H9 (cell line): ENCODE data around the gene HIBCH. TPM values are rescaled to one million over a fixed set of nuclear protein-coding genes. Genes with fewer than 3 reads are reported as not detected.

Experiments used
- DNase-seq: peaks from one replicate; pipeline ENCODE4 v3.0.0-alpha.2; 2017
- H2AFZ ChIP-seq: one replicate; pipeline ENCODE4 v1.6.1; 2013; ENCODE audit warnings: mild to moderate bottlenecking, low read length, control low read depth, moderate library complexity
- H2AK5ac ChIP-seq: 2 replicates; pipeline ENCODE4 v1.6.1; 2013; ENCODE audit warnings: low read length, control low read depth, mixed read lengths; ENCODE audit not compliant: insufficient read length
- H2BK120ac ChIP-seq: one replicate; pipeline ENCODE4 v1.6.1; 2013; ENCODE audit warnings: low read depth, mild to moderate bottlenecking, low read length, control low read depth, inconsistent platforms; ENCODE audit not compliant: poor library complexity, severe bottlenecking
- H2BK12ac ChIP-seq: 2 replicates; pipeline ENCODE4 v1.6.1; 2013; ENCODE audit warnings: low read length, control low read depth, mixed read lengths, low read depth; ENCODE audit not compliant: insufficient read length
- H2BK15ac ChIP-seq: 2 replicates; pipeline ENCODE4 v1.6.1; 2013; ENCODE audit warnings: low read depth, low read length, control low read depth
- H2BK20ac ChIP-seq: one replicate; pipeline ENCODE4 v1.6.1; 2013; ENCODE audit warnings: low read depth, mild to moderate bottlenecking, low read length, control low read depth, inconsistent platforms; ENCODE audit not compliant: poor library complexity, severe bottlenecking
- H2BK5ac ChIP-seq: 2 replicates; pipeline ENCODE4 v1.6.1; 2013; ENCODE audit warnings: low read length, control low read depth, mixed read lengths; ENCODE audit not compliant: insufficient read length
- H3K14ac ChIP-seq: 2 replicates; pipeline ENCODE4 v1.6.1; 2013; ENCODE audit warnings: low read length, control low read depth; ENCODE audit not compliant: insufficient read depth
- H3K18ac ChIP-seq: 2 replicates; pipeline ENCODE4 v1.6.1; 2013; ENCODE audit warnings: low read depth, mild to moderate bottlenecking, mixed read lengths, low read length, control low read depth; ENCODE audit not compliant: insufficient read length
- H3K23ac ChIP-seq: 2 replicates; pipeline ENCODE4 v1.6.1; 2013; ENCODE audit warnings: low read length, control low read depth, mixed read lengths, low read depth; ENCODE audit not compliant: insufficient read length
- H3K23me2 ChIP-seq: 2 replicates; pipeline ENCODE4 v1.6.1; 2013; ENCODE audit warnings: low read depth, mild to moderate bottlenecking, mixed read lengths, low read length, control low read depth; ENCODE audit not compliant: insufficient read length, poor library complexity, severe bottlenecking
- H3K27ac ChIP-seq: 2 replicates; pipeline ENCODE4 v1.5.1; 2013; ENCODE audit warnings: low read length, control low read depth, mixed read lengths, low read depth; ENCODE audit not compliant: insufficient read length
- H3K27me3 ChIP-seq: 2 replicates; pipeline ENCODE4 v1.6.1; 2013; ENCODE audit warnings: low read length, control low read depth, inconsistent platforms; ENCODE audit not compliant: insufficient read depth
- H3K4ac ChIP-seq: 2 replicates; pipeline ENCODE4 v1.6.1; 2013; ENCODE audit warnings: low read depth, mild to moderate bottlenecking, control low read depth, inconsistent platforms, low read length, moderate library complexity
- H3K4me1 ChIP-seq: 2 replicates; pipeline ENCODE4 v1.6.1; 2013; ENCODE audit warnings: low read length, control low read depth, inconsistent platforms; ENCODE audit not compliant: insufficient read depth
- H3K4me2 ChIP-seq: 2 replicates; pipeline ENCODE4 v1.6.1; 2013; ENCODE audit warnings: low read length, control low read depth, mixed read lengths; ENCODE audit not compliant: insufficient read length, insufficient read depth
- H3K56ac ChIP-seq: 2 replicates; pipeline ENCODE4 v1.6.1; 2013; ENCODE audit warnings: low read depth, mild to moderate bottlenecking, mixed read lengths, low read length, control low read depth; ENCODE audit not compliant: insufficient read length
- H3K79me1 ChIP-seq: 2 replicates; pipeline ENCODE4 v1.6.1; 2013; ENCODE audit warnings: low read depth, mild to moderate bottlenecking, moderate library complexity, low read length, control low read depth, inconsistent platforms; ENCODE audit not compliant: insufficient read depth, poor library complexity, severe bottlenecking
- H3K79me2 ChIP-seq: 2 replicates; pipeline ENCODE4 v1.6.1; 2013; ENCODE audit warnings: low read length, control low read depth, inconsistent platforms; ENCODE audit not compliant: insufficient read depth
- H3K9ac ChIP-seq: 2 replicates; pipeline ENCODE4 v1.6.1; 2013; ENCODE audit warnings: low read length, control low read depth, mixed read lengths; ENCODE audit not compliant: insufficient read length; ENCODE audit errors: extremely low read depth
- H3K9me3 ChIP-seq: one replicate; pipeline ENCODE4 v1.6.1; 2013; ENCODE audit warnings: low read depth, low read length, inconsistent platforms; ENCODE audit not compliant: control insufficient read depth
- H3T11ph ChIP-seq: one replicate; pipeline ENCODE4 v1.6.1; 2013; ENCODE audit warnings: mild to moderate bottlenecking, low read length, control low read depth, inconsistent platforms
- H4K20me1 ChIP-seq: one replicate; pipeline ENCODE4 v1.6.1; 2013; ENCODE audit not compliant: control insufficient read depth, insufficient read length, insufficient read depth
- H4K5ac ChIP-seq: 2 replicates; pipeline ENCODE4 v1.6.1; 2013; ENCODE audit warnings: low read depth, mild to moderate bottlenecking, mixed read lengths, low read length, control low read depth; ENCODE audit not compliant: insufficient read length
- H4K8ac ChIP-seq: replicated peaks from 2 replicates; pipeline ENCODE4 v1.6.1; 2013; ENCODE audit warnings: low read length, control low read depth, mixed read lengths, low read depth; ENCODE audit not compliant: insufficient read length
- H4K91ac ChIP-seq: 2 replicates; pipeline ENCODE4 v1.6.1; 2013; ENCODE audit warnings: low read depth, mild to moderate bottlenecking, moderate library complexity, mixed read lengths, low read length, control low read depth; ENCODE audit not compliant: insufficient read length
- H3K27ac Mint-ChIP-seq, 3 experiments: 2 replicates in 2 of 3; 3 replicates in 1 of 3; pipeline ENCODE4 v1.8.0; 2020 to 2021; ENCODE audit warnings: mixed read lengths in 3 of 3, mild to moderate bottlenecking in 1 of 3, moderate library complexity in 1 of 3
- H3K27me3 Mint-ChIP-seq: 2 replicates; pipeline ENCODE4 v1.8.0; 2021; ENCODE audit warnings: low read depth, mild to moderate bottlenecking, moderate library complexity, mixed read lengths
- H3K36me3 Mint-ChIP-seq, 3 experiments: 2 replicates in 2 of 3; 3 replicates in 1 of 3; pipeline ENCODE4 v1.8.0; 2020 to 2021; ENCODE audit warnings: low read depth in 3 of 3, mixed read lengths in 3 of 3; ENCODE audit not compliant: insufficient read depth in 1 of 3
- H3K4me1 Mint-ChIP-seq, 2 experiments: 2 replicates each; pipeline ENCODE4 v1.8.0; 2020; ENCODE audit warnings: mixed read lengths in 2 of 2
- H3K4me3 Mint-ChIP-seq, 2 experiments: 2 replicates in 1 of 2; 3 replicates in 1 of 2; pipeline ENCODE4 v1.8.0; 2020 to 2021; ENCODE audit warnings: mild to moderate bottlenecking in 2 of 2, mixed read lengths in 2 of 2, moderate library complexity in 1 of 2
- H3K9me3 Mint-ChIP-seq, 2 experiments: 2 replicates in 1 of 2; 3 replicates in 1 of 2; pipeline ENCODE4 v1.8.0; 2020; ENCODE audit warnings: mild to moderate bottlenecking in 2 of 2, mixed read lengths in 2 of 2, moderate library complexity in 1 of 2
- CTCF ChIP-seq: fragments of 200-600 bp; sonication (generic); conservative IDR thresholded peaks from 3 replicates; pipeline ENCODE4 v1.8.0; 2021; ENCODE audit warnings: antibody characterized with exemption, mild to moderate bottlenecking
- WGBS: extraction: QIAGEN DNeasy Blood & Tissue Kit; methylation state at CpG from one replicate; pipeline ENCODE4 v1.1.7; 2013; ENCODE audit warnings: missing lambda C conversion rate, low lambda C conversion rate, mixed read lengths; ENCODE audit not compliant: insufficient read length; ENCODE audit errors: extremely low coverage; 5-methylcytosine and 5-hydroxymethylcytosine counted together
- total RNA-seq: library from RNA; stranded (reverse); gene quantifications from 2 replicates; pipeline ENCODE4 v1.2.1, GENCODE V29; 2021

HIBCH gene
- total RNA-seq, 1 experiment from 2014 or later: 28.0 TPM

DNA sequence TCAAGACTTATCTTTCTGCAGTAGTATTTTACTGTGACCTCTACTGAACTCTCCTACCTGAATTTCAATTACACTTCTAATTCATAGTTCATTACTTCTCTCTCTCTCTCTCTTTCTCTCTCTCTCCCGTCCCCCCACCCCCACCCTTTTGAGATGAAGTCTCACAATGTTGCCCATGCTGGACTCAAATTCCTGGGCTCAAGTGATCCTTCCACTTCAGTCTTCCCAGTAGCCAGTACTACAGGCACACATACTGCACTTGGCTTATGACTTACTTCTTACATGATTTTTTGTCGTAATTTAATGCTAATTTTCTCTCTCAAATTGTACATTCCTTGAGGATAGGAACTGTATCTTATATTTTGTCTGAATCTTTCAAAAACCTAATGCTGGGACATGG, 6.0 kb upstream of the HIBCH start:
- Histone ChIP-seq H4K5ac (no peak overlapping the region), H3K23me2 (no peaks in the 10 kb centered on the region), H2BK12ac (no peak overlapping the region), H3K23ac (no peak overlapping the region), H3K4me2 (no peak overlapping the region), H2BK15ac (no peak overlapping the region), H3K9ac (no peak overlapping the region), H2BK120ac (no peak overlapping the region), H4K8ac (no peak overlapping the region), H3K56ac (no peak overlapping the region), H3K27me3 (no peaks in the 10 kb centered on the region), H3T11ph (no peak overlapping the region), H3K9me3 (no peaks in the 10 kb centered on the region), H3K18ac (no peak overlapping the region), H3K4me1 (no peaks in the 10 kb centered on the region), H3K14ac (no peak overlapping the region), H3K79me1 (no peaks in the 10 kb centered on the region), H2BK5ac (no peak overlapping the region), H3K4ac (no peak overlapping the region), H2BK20ac (no peak overlapping the region), H2AK5ac (no peak overlapping the region), H3K27ac (no peak overlapping the region), H4K91ac (no peak overlapping the region), H3K79me2 (no peaks in the 10 kb centered on the region), H2AFZ (no peak overlapping the region), H4K20me1 (no peaks in the 10 kb centered on the region)
- H3K4me3 Mint-ChIP-seq: no peak overlapping the region
- H3K9me3 Mint-ChIP-seq: no peaks in the 10 kb centered on the region
- no peak for TF ChIP-seq CTCF
- no peaks in the 10 kb centered on the region for H3K36me3 Mint-ChIP-seq
- H3K4me1 Mint-ChIP-seq: 0 out of 4 replicates have a peak, but pooled peaks cover 0 to under 1% of the 10 kb centered on the region in 2 experiments
- no CpG with 5 or more reads among the region's 2 CpGs for WGBS
- 0 out of 2 replicates have a peak, but pooled peaks cover 4% of the 10 kb centered on the region for H3K27me3 Mint-ChIP-seq
- DNase-seq: no peak
- H3K27ac Mint-ChIP-seq: no peak overlapping the region
